Omental fat pad (tissue), 4 donors: Measurements from ENCODE around the gene STOX1. TPM values are rescaled to one million over a fixed set of nuclear protein-coding genes. Genes with fewer than 3 reads are reported as not detected.
"Not testable (repeated sequence)": the region's sequence is repeated elsewhere in the genome, so short reads cannot be mapped to it uniquely, and the experiment has no call there.

Experiments
- ATAC-seq: fragments of 150-250 bp; one replicate; pipeline ENCODE4 v1.9.1; 2016; ENCODE audit warnings: mild to moderate bottlenecking, moderate library complexity; ENCODE audit not compliant: low FRiP score
- DNase-seq: peaks from one replicate; pipeline ENCODE4 v3.0.0-alpha.2; 2019; ENCODE audit warnings: low spot score
- total RNA-seq, 4 donors: library from RNA; depleted of rRNA; stranded (reverse); fragments of >200 nt; gene quantifications; one replicate each; pipeline ENCODE4 v1.1.0, GENCODE V29; 2016
- TF ChIP-seq, protein P1 (sequence below), 3 donors: fragments of 450-650 bp; IDR thresholded peaks; one replicate each; pipeline ENCODE4 v1.5.1; 2016 to 2017; ENCODE audit warnings: antibody characterized with exemption in 3 of 3, mild to moderate bottlenecking in 3 of 3, moderate library complexity in 2 of 3

STOX1 gene
- total RNA-seq, 4 donors from 2014 or later: 3.2 to 16.0 (median 5.0) TPM

DNA sequence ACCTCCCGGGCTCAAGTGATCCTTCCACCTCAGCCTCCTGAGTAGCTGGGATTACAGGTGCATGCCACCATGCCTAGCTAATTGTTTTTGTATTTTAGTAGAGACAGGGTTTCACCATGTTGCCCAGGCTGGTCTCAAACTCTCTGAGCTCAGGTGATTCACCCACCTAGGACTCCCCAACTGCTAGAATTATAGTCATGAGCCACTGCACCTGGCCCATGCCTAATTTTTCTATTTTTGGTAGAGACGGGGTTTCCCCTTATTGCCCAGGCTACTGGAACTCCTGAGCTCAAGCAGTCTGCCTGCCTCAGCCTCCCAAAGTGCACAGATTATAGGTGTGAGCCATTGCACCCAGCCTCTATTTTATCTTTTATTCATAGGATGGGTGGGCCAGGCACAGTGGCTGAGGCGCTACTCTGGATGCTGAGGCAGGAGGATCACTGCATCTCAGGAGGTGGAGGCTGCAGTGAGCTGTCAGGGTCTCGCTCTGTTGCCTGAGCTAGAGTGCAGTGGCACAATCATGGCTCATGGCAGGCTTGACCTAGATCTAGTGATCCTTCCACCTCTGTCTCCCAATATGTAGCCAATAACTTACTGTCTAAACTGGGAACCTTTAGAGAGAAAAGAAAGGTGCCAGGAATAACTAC is 31.3 kb upstream of the STOX1 start:
- TF ChIP-seq, protein P1, sequence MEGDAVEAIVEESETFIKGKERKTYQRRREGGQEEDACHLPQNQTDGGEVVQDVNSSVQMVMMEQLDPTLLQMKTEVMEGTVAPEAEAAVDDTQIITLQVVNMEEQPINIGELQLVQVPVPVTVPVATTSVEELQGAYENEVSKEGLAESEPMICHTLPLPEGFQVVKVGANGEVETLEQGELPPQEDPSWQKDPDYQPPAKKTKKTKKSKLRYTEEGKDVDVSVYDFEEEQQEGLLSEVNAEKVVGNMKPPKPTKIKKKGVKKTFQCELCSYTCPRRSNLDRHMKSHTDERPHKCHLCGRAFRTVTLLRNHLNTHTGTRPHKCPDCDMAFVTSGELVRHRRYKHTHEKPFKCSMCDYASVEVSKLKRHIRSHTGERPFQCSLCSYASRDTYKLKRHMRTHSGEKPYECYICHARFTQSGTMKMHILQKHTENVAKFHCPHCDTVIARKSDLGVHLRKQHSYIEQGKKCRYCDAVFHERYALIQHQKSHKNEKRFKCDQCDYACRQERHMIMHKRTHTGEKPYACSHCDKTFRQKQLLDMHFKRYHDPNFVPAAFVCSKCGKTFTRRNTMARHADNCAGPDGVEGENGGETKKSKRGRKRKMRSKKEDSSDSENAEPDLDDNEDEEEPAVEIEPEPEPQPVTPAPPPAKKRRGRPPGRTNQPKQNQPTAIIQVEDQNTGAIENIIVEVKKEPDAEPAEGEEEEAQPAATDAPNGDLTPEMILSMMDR (IDR thresholded peaks at IDR 0.05): no peak
- DNase-seq (no peak), ATAC-seq (no peak)

GRCh38 chr10:68796605-68797004 is 30.7 kb upstream of the STOX1 start:
- TF ChIP-seq, protein P1 (IDR thresholded peaks at IDR 0.05): no peak
- ATAC-seq: no peak

GRCh38 chr10:68800211-68800610 is 27.1 kb upstream of the STOX1 start:
- TF ChIP-seq, protein P1 (IDR thresholded peaks at IDR 0.05): no peak
- ATAC-seq (no peak), DNase-seq (no peak)

More at GRCh38 chr10:68796605-68797004, 30.7 kb upstream of the STOX1 start:
- DNase-seq: no peak

DNA sequence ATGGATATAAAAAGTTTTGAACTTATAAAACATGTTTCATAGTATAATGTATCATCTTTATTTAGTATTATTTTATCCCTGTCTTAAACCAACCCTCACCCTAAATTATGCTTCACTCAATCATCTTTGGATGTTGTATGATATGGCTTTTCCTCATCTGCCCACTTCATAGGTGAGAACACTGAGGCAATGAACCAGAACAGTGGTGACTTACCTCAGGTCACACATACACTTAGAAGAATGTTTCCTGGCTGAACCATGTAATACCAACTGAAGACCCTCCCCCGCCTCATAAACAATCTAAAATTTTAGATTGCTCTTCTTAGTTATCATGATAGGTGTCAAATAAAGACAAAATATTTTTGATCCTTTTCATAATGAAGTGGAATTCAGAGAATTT is 22.6 kb upstream of the STOX1 start:
- DNase-seq: no peak
- ATAC-seq: no peak
- TF ChIP-seq, protein P1 (IDR thresholded peaks at IDR 0.05): no peak

DNA sequence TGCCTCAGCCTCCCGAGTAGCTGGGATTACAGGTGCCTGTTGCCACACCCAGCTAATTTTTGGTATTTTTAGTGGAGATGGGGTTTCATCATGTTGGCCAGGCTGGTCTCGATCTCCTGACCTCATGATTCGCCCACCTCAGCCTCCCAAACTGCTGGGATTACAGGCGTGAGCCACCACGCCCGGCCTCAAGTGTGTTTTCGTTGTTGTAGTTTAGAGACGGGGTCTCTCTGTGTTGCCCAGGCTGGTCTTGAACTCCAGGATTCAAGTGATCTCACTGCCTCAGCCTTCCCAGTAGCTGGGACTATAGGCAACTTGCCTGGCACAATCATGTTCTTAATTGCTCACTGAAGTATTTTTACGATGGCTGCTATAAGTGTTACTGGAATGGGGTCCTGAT is 16.5 kb upstream of the STOX1 start:
- ATAC-seq, DNase-seq: not testable (repeated sequence)

DNA sequence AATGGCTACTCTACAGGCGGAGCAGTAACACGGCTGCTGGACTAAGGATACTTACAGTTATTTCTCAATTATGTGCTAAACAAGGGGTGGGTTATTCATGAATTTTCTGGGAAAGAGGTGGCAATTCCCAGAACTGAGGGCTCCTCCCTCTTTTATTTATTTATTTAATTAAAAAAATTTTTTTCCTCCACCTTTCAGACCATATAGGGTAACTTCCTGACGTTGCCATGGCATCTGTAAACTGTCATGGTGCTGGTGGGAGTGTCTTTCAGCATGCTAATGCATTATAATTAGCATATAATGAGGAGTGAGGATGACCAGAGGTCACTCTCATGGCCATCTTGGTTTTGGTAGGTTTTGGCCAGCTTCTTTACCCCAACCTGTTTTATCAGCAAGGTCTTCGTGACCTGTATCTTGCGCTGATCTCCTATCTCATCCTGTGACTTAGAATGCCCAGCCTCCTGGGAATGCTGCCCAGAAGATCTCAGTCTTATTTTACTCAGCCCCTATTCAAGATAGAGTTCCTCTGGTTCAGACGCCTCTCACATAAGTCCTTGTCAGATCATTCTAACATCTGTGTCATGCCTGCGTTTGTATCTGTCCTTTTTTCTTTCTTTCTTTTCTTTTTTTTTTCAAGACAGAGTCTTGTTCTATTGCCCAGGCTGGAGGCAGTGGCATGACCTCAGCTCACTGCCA is 15.9 kb upstream of the STOX1 start:
- ATAC-seq (no peak), DNase-seq (no peak)
- TF ChIP-seq, protein P1 (IDR thresholded peaks at IDR 0.05): no peak

DNA sequence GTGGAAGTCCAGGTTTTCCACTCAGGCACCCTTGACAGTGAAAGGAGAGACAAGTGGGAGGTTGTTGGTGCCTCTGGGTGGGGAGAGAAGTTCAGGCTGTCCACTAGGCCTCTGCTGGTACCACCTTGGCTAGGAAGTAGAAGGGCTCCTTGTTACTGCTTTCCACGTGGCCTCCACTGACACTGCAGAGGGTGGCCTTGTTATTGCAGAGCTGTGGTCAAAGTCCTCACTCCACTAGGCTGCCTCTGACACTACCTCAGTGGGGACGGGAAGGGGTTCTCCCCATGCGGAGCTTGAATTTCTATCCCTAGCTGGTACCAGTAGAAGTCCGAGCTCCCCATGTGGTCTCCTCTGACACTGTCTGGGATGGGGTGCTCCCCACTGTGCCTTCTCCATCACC is 14.9 kb upstream of the STOX1 start:
- TF ChIP-seq, protein P1 (IDR thresholded peaks at IDR 0.05): no peak
- DNase-seq: no peak
- ATAC-seq: no peak
